ENCODE results near the gene FTCD. TPM values are rescaled to one million over a fixed set of nuclear protein-coding genes. Genes with fewer than 3 reads are reported as not detected.

FTCD gene
- total RNA-seq, 2 experiments from 2014 or later: 0.52 to 0.85 TPM

DNA sequence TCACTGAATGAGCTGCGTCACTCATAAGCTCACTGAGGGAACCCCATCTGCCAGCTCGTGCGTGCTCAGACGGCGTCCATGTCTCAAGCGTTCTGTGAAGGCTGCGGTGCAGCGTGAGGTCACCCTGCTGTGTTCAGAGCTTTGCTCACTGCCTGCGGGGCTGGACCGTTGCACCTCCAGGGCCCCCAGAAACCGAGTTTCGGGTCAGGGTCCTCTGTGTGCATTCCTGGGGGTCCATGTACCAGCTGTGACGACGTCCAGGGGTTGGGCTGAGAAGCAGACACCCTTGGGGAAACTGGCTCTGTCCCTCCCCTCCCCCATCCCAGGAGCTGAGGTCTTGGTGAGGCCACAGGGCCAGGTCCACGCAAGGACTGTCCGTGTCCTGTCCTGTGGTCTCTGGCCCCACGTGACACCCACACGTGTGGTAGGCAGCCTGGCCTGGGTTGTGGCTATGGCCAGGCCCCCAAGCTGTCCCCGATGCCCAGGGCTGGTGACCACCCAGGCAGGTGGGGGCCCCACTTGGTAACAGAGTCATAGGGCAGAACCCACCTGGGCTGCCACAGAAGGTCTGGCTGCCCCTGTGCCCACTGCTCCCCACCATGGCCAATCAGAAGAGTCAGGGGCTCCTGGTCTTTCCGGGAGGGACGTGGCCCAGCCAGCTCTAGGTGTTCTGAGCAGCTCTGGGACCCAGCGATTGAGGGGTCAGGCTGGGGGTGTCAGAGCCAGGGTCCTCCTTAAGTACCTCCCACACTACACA is 24.4 kb downstream of the FTCD start:
- TF ChIP-seq CTCF (IDR thresholded peaks at IDR 0.05): no peak
- intact Hi-C loops (cut with micrococcal nuclease): no loop called here
- no peak for DNase-seq
- Mint-ChIP-seq H3K9me3 (no peaks in the 10 kb centered on the region), H3K4me3 (no peak overlapping the region), H3K27me3 (no peaks in the 10 kb centered on the region), H3K27ac (no peak overlapping the region), H3K4me1 (ENCODE audit: low read depth) (no peaks in the 10 kb centered on the region), H3K36me3 (ENCODE audit: low read depth) (no peaks in the 10 kb centered on the region)
- POLR2A ChIA-PET: interaction anchor here (1.1 to 1.2 kb wide), 2 partner anchors 9 to 14 kb away, joined by 3 to 4 read pairs; no protein-coding TSS in a partner anchor
- ATAC-seq: no peak
- CTCF ChIA-PET: interaction anchor here (0.6 kb wide), 1 partner anchor 358 kb away, joined by 3 read pairs; no protein-coding TSS in a partner anchor

DNA sequence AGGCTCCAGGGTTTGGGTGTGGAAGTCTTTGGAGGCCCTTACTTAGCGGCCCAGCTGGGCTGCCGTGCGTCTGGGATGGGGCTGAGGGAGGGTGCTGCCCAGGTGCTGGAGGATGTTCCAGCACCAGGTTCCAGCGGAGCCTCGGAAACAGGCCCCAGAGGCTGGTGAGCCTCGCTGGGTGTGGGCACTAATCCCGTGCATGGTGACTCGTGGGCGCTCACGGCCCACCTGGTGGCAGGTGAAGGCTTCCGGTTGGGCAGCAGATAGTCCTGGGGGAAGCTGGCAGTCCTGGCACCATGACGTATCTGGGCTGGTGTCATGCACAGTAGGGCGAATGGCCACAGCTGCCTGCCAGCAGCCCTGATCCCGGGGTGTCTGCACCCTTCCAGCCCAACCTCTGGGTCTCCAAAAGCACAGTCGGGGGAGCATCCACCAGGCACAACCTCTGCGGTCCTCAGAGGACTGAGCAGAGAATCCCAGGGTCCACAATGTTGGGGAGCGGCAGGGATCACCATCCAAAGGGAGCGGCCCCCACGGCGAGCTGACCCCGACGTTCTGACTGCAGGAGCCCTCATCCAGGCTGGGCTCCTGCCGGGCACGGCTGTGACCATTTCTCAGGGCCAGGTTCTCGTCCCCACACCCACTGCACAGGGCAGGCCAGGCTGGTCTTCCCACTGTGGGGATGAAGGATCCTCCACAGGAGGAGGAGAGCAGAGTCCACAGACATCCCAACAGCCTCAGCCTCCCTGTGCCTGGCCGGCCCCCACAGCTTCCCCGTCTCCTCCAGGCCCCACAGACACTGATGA is 25.3 kb downstream of the FTCD start:
- Mint-ChIP-seq H3K27me3 (no peaks in the 10 kb centered on the region), H3K9me3 (no peaks in the 10 kb centered on the region), H3K36me3 (ENCODE audit: low read depth) (no peaks in the 10 kb centered on the region), H3K27ac (no peak overlapping the region), H3K4me1 (ENCODE audit: low read depth) (no peaks in the 10 kb centered on the region), H3K4me3 (no peak overlapping the region)
- ChIA-PET CTCF (interaction anchor here (1.2 kb wide), 1 partner anchor 163 kb away, joined by 3 read pairs; no protein-coding TSS in a partner anchor), POLR2A (interaction anchor here (1.1 to 1.2 kb wide), 2 partner anchors 8 to 13 kb away, joined by 3 to 4 read pairs; no protein-coding TSS in a partner anchor)
- ATAC-seq: no peak
- no peak for TF ChIP-seq CTCF (IDR thresholded peaks at IDR 0.05)
- intact Hi-C loops (cut with micrococcal nuclease): no loop called here
- no peak for DNase-seq

GRCh38 chr21:46128933-46129571 is 26.3 kb downstream of the FTCD start:
- Mint-ChIP-seq H3K36me3 (ENCODE audit: low read depth) (no peaks in the 10 kb centered on the region), H3K4me1 (ENCODE audit: low read depth) (no peaks in the 10 kb centered on the region), H3K9me3 (no peaks in the 10 kb centered on the region), H3K27me3 (no peaks in the 10 kb centered on the region), H3K27ac (no peak overlapping the region), H3K4me3 (no peak overlapping the region)
- TF ChIP-seq CTCF (IDR thresholded peaks at IDR 0.05): no peak
- ATAC-seq (no peak), DNase-seq (no peak)
- intact Hi-C loops (cut with micrococcal nuclease): no loop called here
- POLR2A ChIA-PET: interaction anchor here (1.0 kb wide), 1 partner anchor 11 kb away, joined by 3 read pairs; no protein-coding TSS in a partner anchor
- CTCF ChIA-PET: interaction anchor here (1.2 to 1.3 kb wide), 2 partner anchors 14 to 162 kb away, joined by 3 to 8 read pairs; no protein-coding TSS in a partner anchor

- no peak for ATAC-seq
- TF ChIP-seq CTCF (IDR thresholded peaks at IDR 0.05): no peak
- H3K4me1 Mint-ChIP-seq (ENCODE audit: low read depth): no peaks in the 10 kb centered on the region
- POLR2A ChIA-PET: interaction anchor here (1.0 kb wide), 1 partner anchor 10 kb away, joined by 3 read pairs; no protein-coding TSS in a partner anchor
- H3K27ac Mint-ChIP-seq: no peak overlapping the region
- CTCF ChIA-PET: interaction anchor here (1.3 kb wide), 1 partner anchor 15 kb away, joined by 8 read pairs; no protein-coding TSS in a partner anchor
- H3K4me3 Mint-ChIP-seq: no peak overlapping the region
- no peaks in the 10 kb centered on the region for H3K9me3 Mint-ChIP-seq
- no peaks in the 10 kb centered on the region for H3K27me3 Mint-ChIP-seq
- no peaks in the 10 kb centered on the region for H3K36me3 Mint-ChIP-seq (ENCODE audit: low read depth)
- DNase-seq: no peak
- intact Hi-C loops (cut with micrococcal nuclease): no loop called here
Measured at GRCh38 chr21:46128106-46128932, 27.1 kb downstream of the FTCD start.

All from activated CD8-positive, alpha-beta T cell treated with anti-CD3 and anti-CD28 coated beads for 36 hours (primary cell).